HepG2 (cell line): Measurements from ENCODE around the gene GRB10. TPM values are rescaled to one million over a fixed set of nuclear protein-coding genes. Genes with fewer than 3 reads are reported as not detected.

Experiments
- ATAC-seq: fragments of 200-7000 bp; cut with Tn5 transposase; 3 replicates; pipeline ENCODE4 v1.9.1; 2020; ENCODE audit warnings: mild to moderate bottlenecking, moderate library complexity
- BruUV-seq: library from RNA; stranded (reverse); fragments of 400-500 nt; replicated peaks from 2 replicates; lab custom pipeline; 2021; lab: Mats Ljungman, UMichigan
- CTCF ChIA-PET: fragments of 300-600 bp; formaldehyde crosslinking; extraction: SDS; loops from one replicate; lab custom pipeline; 2021; ENCODE audit warnings: low total read pairs, inconsistent platforms, low intra/inter-chr PET ratio; lab: Yijun Ruan, JAX
- POLR2A ChIA-PET: fragments of 350-600 bp; sonication (Branson Sonifier 250); formaldehyde crosslinking; loops from one replicate; lab custom pipeline; 2020; ENCODE audit warnings: antibody characterized with exemption, inconsistent platforms; lab: Yijun Ruan, JAX
- DNase-seq: peaks from one replicate; pipeline ENCODE4 v3.0.0-alpha.2; 2015; ENCODE audit warnings: low spot score
- FAIRE-seq: peaks from 3 replicates; lab custom pipeline; 2011; peaks lifted over from hg19 to GRCh38; lab: Jason Lieb, UNC
- H2AFZ ChIP-seq: one replicate; pipeline ENCODE4 v1.6.1; 2011; ENCODE audit warnings: low read length, inconsistent platforms
- H3K27ac ChIP-seq: fragments of 300-600 bp; 3 replicates; pipeline ENCODE4 v1.8.0; 2011; ENCODE audit warnings: mixed run types, mild to moderate bottlenecking, mixed read lengths, low read length, inconsistent platforms; ENCODE audit not compliant: insufficient read depth; ENCODE audit errors: extremely low read length
- H3K27me3 ChIP-seq, 2 experiments: fragments of 200-600 bp in 1 of 2; 2 replicates in 1 of 2; 3 replicates in 1 of 2; pipeline versions ENCODE4 v1.6.0 to v1.8.0; 2011; ENCODE audit warnings: low read length in 2 of 2, mild to moderate bottlenecking in 2 of 2, moderate library complexity in 2 of 2, inconsistent platforms in 1 of 2; ENCODE audit not compliant: insufficient read depth in 2 of 2, control insufficient read depth in 1 of 2
- H3K36me3 ChIP-seq, 2 experiments: fragments of 200-600 bp in 1 of 2; replicated peaks in 1 of 2; 2 replicates in 1 of 2; 3 replicates in 1 of 2; pipeline versions ENCODE4 v1.5.1 to v1.8.0; 2011; ENCODE audit warnings: low read length in 2 of 2, inconsistent platforms in 1 of 2; ENCODE audit not compliant: insufficient read depth in 2 of 2, control insufficient read depth in 1 of 2
- H3K4me1 ChIP-seq: 2 replicates; pipeline ENCODE4 v1.5.1; 2012; ENCODE audit warnings: low read length, inconsistent platforms; ENCODE audit not compliant: insufficient read depth
- H3K4me2 ChIP-seq: 2 replicates; pipeline ENCODE4 v1.6.0; 2011; ENCODE audit warnings: low read depth, low read length, inconsistent platforms
- H3K4me3 ChIP-seq, 3 experiments: fragments of 200-600 bp in 1 of 3; sonication (generic), shearing (Covaris generic) in 1 of 3; replicated peaks in 1 of 3; 2 replicates each; pipeline ENCODE4 v1.5.1; 2011 to 2016; ENCODE audit warnings: low read length in 3 of 3, inconsistent platforms in 2 of 3, low read depth in 2 of 3, mild to moderate bottlenecking in 2 of 3, control low read depth in 1 of 3, mixed read lengths in 1 of 3; ENCODE audit not compliant: insufficient read depth in 1 of 3
- H3K79me2 ChIP-seq: one replicate; pipeline ENCODE4 v1.6.1; 2011; ENCODE audit warnings: low read length, inconsistent platforms; ENCODE audit not compliant: insufficient read depth
- H3K9ac ChIP-seq: 2 replicates; pipeline ENCODE4 v1.6.0; 2011; ENCODE audit warnings: mild to moderate bottlenecking, low read depth, low read length, inconsistent platforms; ENCODE audit not compliant: insufficient read depth
- H3K9me3 ChIP-seq: 2 replicates; pipeline ENCODE4 v1.5.1; 2012; ENCODE audit warnings: mild to moderate bottlenecking, low read length
- H4K20me1 ChIP-seq: 2 replicates; pipeline ENCODE4 v1.6.0; 2011; ENCODE audit warnings: inconsistent platforms, mild to moderate bottlenecking, low read length, moderate library complexity; ENCODE audit not compliant: insufficient read depth
- AHR ChIP-seq: IDR thresholded peaks from 2 replicates; pipeline ENCODE4 v1.6.1; 2018; ENCODE audit warnings: missing genetic modification reagents, missing compliant biosample characterization
- DR1 ChIP-seq: sonication (generic); formaldehyde crosslinking; IDR thresholded peaks from 2 replicates; pipeline ENCODE4 v1.8.0; 2021; ENCODE audit warnings: mild to moderate bottlenecking, missing genetic modification reagents, inconsistent platforms
- HINFP ChIP-seq: sonication (generic); formaldehyde crosslinking; IDR thresholded peaks from 2 replicates; pipeline ENCODE4 v1.4.0; 2020; ENCODE audit warnings: low read depth, mild to moderate bottlenecking, missing genetic modification reagents
- KIAA2018 ChIP-seq: sonication (generic); formaldehyde crosslinking; IDR thresholded peaks from 2 replicates; pipeline ENCODE4 v1.5.0; 2020; ENCODE audit warnings: mild to moderate bottlenecking, missing genetic modification reagents, borderline replicate concordance
- NFIC ChIP-seq: IDR thresholded peaks from 2 replicates; pipeline ENCODE4 v1.6.1; 2012; ENCODE audit warnings: mild to moderate bottlenecking, low read length, inconsistent platforms
- REXO4 ChIP-seq: sonication (generic); formaldehyde crosslinking; IDR thresholded peaks from 2 replicates; pipeline ENCODE4 v1.8.0; 2022; ENCODE audit warnings: missing genetic modification reagents, mild to moderate bottlenecking, borderline replicate concordance
- RXRB ChIP-seq: IDR thresholded peaks from 2 replicates; pipeline ENCODE4 v1.6.1; 2016; ENCODE audit warnings: borderline replicate concordance, missing genetic modification reagents, missing compliant biosample characterization
- THYN1 ChIP-seq: sonication (generic); formaldehyde crosslinking; IDR thresholded peaks from 2 replicates; pipeline ENCODE4 v1.8.1; 2023; ENCODE audit warnings: low read depth, mild to moderate bottlenecking, moderate library complexity, missing genetic modification reagents, borderline replicate concordance
- WGBS: methylation state at CpG from one replicate; pipeline ENCODE4 v1.1.6; 2017; ENCODE audit warnings: low lambda C conversion rate; 5-methylcytosine and 5-hydroxymethylcytosine counted together
- in situ Hi-C: cut with HindIII; loops from 2 replicates; pipeline ENCODE4 v1.10.0; 2017; ENCODE audit warnings: low pct_unique_long_range_greater_than_20kb; ENCODE audit not compliant: extremely low pct_ligation_motif_present
- intact Hi-C: fragments of 100-400 bp; cut with micrococcal nuclease; formaldehyde crosslinking; loops from one replicate; pipeline ENCODE4 v1.10.0; 2022; ENCODE audit not compliant: unreplicated experiment
- polyA plus RNA-seq, 8 experiments: library from polyadenylated mRNA; depleted of rRNA in 3 of 8; stranded (reverse) in 7 of 8; unstranded in 1 of 8; fragments of >200 nt; fragmentation: Illumina TruSeq in 4 of 8; extraction: Trizol in 4 of 8; gene quantifications; 2 replicates each; pipeline versions ENCODE4 v1.2.1 to v1.2.3, GENCODE V29; 2011 to 2016; ENCODE audit warnings: low read depth in 4 of 8, missing spikeins in 1 of 8, mixed read lengths in 1 of 8; ENCODE audit not compliant: insufficient read depth in 1 of 8
- total RNA-seq, 5 experiments: library from RNA; depleted of rRNA; stranded (reverse); fragments of >200 nt; fragmentation: Illumina TruSeq; extraction: Trizol; gene quantifications; 2 replicates each; pipeline ENCODE4 v1.2.3, GENCODE V29; 2016; ENCODE audit warnings: low read depth in 1 of 5

The GRB10 gene
- total and polyA plus RNA-seq, 2 of the 13 experiments (the other 11 are each of a cell fraction or from before 2014, with no cell fraction given): 4.0 to 6.8 TPM

- TF ChIP-seq HINFP (CRISPR knock-in tag): no peak
- TF ChIP-seq THYN1: no peak
- TF ChIP-seq AHR (CRISPR knock-in tag): no peak
- no peak for TF ChIP-seq NFIC
- TF ChIP-seq DR1 (CRISPR knock-in tag): no peak
- no peak for TF ChIP-seq REXO4 (CRISPR knock-in tag)
- no peak for TF ChIP-seq KIAA2018 (CRISPR knock-in tag)
- no peak for TF ChIP-seq RXRB (CRISPR knock-in tag)
- in situ Hi-C loops (no loop called here), intact Hi-C loops (loop anchor here (5.0 kb wide), 1 partner anchor 382 kb away; no protein-coding TSS in a partner anchor)
- ATAC-seq: no peak
- ChIA-PET CTCF (no interaction called here), POLR2A (no interaction called here)
- Histone ChIP-seq H3K27ac (no peak overlapping the region), H3K27me3 (peaks cover 2 to 12% of the 10 kb centered on the region in 2 experiments; a peak in 2 of 5 replicates), H3K4me2 (no peak overlapping the region), H2AFZ (no peak overlapping the region), H3K36me3 (no peaks in the 10 kb centered on the region), H3K4me3 (no peak overlapping the region), H3K79me2 (peaks cover 5% of the 10 kb centered on the region), H3K9ac (no peak overlapping the region), H3K4me1 (peaks cover 43% of the 10 kb centered on the region), H4K20me1 (peaks cover 6% of the 10 kb centered on the region; the same call in 1 of the 2 replicates), H3K9me3 (no peaks in the 10 kb centered on the region)
- WGBS: 74% methylated on average over 3 of the region's 3 CpGs
- no peak for FAIRE-seq
- no TSS peak for BruUV-seq
- no peak for DNase-seq
Measured at GRCh38 chr7:50780436-50780835, 2.3 kb downstream of the GRB10 start.
